Adrenal gland (tissue), 12 donors: ENCODE measurements around the gene PCDHA8. TPM values are rescaled to one million over a fixed set of nuclear protein-coding genes. Genes with fewer than 3 reads are reported as not detected.
"Not testable (repeated sequence)": the region's sequence is repeated elsewhere in the genome, so short reads cannot be mapped to it uniquely, and the experiment has no call there.

Experiments
- DNase-seq, 7 donors: peaks; one replicate each; pipeline ENCODE4 v3.0.0-alpha.2; 2019 to 2020
- H3K27ac ChIP-seq, 5 donors: fragments of 200-600 bp; sonication (generic) in 4 of 5; 1 replicate in 3 of 5; 2 replicates in 2 of 5; pipeline versions ENCODE4 v1.5.1 to v1.8.0; 2016 to 2020; ENCODE audit warnings: mild to moderate bottlenecking in 1 of 5
- H3K27me3 ChIP-seq: fragments of 200-600 bp; 2 replicates; pipeline ENCODE4 v1.8.0; 2021
- H3K36me3 ChIP-seq, 2 donors: fragments of 200-600 bp; replicated peaks in 1 of 2; 1 replicate in 1 of 2; 2 replicates in 1 of 2; pipeline versions ENCODE4 v1.5.1 to v1.8.0; 2018 to 2022
- H3K4me1 ChIP-seq, 2 donors: fragments of 200-600 bp; replicated peaks in 1 of 2; 1 replicate in 1 of 2; 2 replicates in 1 of 2; pipeline versions ENCODE4 v1.5.1 to v1.8.0; 2018 to 2021
- H3K4me3 ChIP-seq, 4 donors: fragments of 200-600 bp; sonication (generic) in 3 of 4; one replicate each; pipeline ENCODE4 v1.5.1; 2016 to 2018
- H3K9me3 ChIP-seq, 3 donors: fragments of 200-600 bp; sonication (generic) in 1 of 3; replicated peaks in 1 of 3; 1 replicate in 2 of 3; 2 replicates in 1 of 3; pipeline versions ENCODE4 v1.5.1 to v1.8.0; 2016 to 2021
- POLR2A ChIP-seq, 2 donors: fragments of 450-650 bp; IDR thresholded peaks; one replicate each; pipeline ENCODE4 v1.6.1; 2017; ENCODE audit warnings: antibody characterized with exemption in 2 of 2, mild to moderate bottlenecking in 2 of 2, moderate library complexity in 1 of 2
- WGBS, 4 donors: extraction: QIAGEN DNeasy Blood & Tissue Kit in 2 of 4; methylation state at CpG; one replicate each; pipeline versions ENCODE4 v1.1.5 to v1.1.7; 2013 to 2017; 5-methylcytosine and 5-hydroxymethylcytosine counted together
- intact Hi-C, 2 donors: fragments of 100-400 bp; cut with DNase I; formaldehyde crosslinking; loops; one replicate each; pipeline versions ENCODE4 v1.14.1 to v1.15.0; 2022 to 2023
- polyA plus RNA-seq, 3 donors: library from polyadenylated mRNA; stranded (reverse); fragments of 200-250 nt in 2 of 3; fragments of 350-450 nt in 1 of 3; fragmentation: Illumina TruSeq in 1 of 3; extraction: RNeasy Lipid Tissue Mini Kit (QIAGEN cat#74804) in 1 of 3; gene quantifications; one replicate each; pipeline ENCODE4 v1.2.3, GENCODE V29; 2013 to 2014
- total RNA-seq, 9 donors: library from RNA; depleted of rRNA in 4 of 9; stranded (reverse); fragments of >200 nt in 4 of 9; fragments of 120-200 nt in 1 of 9; fragmentation: NEBNext Ultra II Directional in 1 of 9; extraction: Animal tissue kit (Norgen Biotek cat#: 25700) in 1 of 9; gene quantifications; one replicate each; pipeline versions ENCODE4 v1.1.0 to v1.2.4, GENCODE V29; 2013 to 2023
- TF ChIP-seq, protein P1 (sequence below), 6 experiments: fragments of 450-650 bp in 4 of 6; fragments of 200-600 bp in 2 of 6; sonication (generic) in 1 of 6; IDR thresholded peaks; 1 replicate in 5 of 6; 2 replicates in 1 of 6; pipeline versions ENCODE4 v1.5.1 to v1.8.0; 2016 to 2021; ENCODE audit warnings: antibody characterized with exemption in 6 of 6, mild to moderate bottlenecking in 2 of 6, moderate library complexity in 1 of 6
- donor health status: healthy with polysubstance abuse.
- donor health status: Bipolar disorder and iron deficiency.
- donor health status: DM: yes; HTN: yes; CAD: no.
- donor health status: DM: no; HTN: no; CAD: no.
- donor health status: DM: no; HTN: no; CAD: no.
- donor health status: DM: yes; HTN: yes; CAD: no.

Gene PCDHA8
- total and polyA plus RNA-seq, 12 donors = 0.03 to 0.18 (median 0.15) TPM; not detected in 6

- no peak within 1 kb of the TSS for H3K27ac ChIP-seq
- TF ChIP-seq, protein P1, sequence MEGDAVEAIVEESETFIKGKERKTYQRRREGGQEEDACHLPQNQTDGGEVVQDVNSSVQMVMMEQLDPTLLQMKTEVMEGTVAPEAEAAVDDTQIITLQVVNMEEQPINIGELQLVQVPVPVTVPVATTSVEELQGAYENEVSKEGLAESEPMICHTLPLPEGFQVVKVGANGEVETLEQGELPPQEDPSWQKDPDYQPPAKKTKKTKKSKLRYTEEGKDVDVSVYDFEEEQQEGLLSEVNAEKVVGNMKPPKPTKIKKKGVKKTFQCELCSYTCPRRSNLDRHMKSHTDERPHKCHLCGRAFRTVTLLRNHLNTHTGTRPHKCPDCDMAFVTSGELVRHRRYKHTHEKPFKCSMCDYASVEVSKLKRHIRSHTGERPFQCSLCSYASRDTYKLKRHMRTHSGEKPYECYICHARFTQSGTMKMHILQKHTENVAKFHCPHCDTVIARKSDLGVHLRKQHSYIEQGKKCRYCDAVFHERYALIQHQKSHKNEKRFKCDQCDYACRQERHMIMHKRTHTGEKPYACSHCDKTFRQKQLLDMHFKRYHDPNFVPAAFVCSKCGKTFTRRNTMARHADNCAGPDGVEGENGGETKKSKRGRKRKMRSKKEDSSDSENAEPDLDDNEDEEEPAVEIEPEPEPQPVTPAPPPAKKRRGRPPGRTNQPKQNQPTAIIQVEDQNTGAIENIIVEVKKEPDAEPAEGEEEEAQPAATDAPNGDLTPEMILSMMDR (IDR thresholded peaks at IDR 0.05) = no peak
- H3K9me3 ChIP-seq = no peaks in the 10 kb centered on the region
- intact Hi-C loops = no loop called here
- 5 to 14% (median 8%) methylated on average over 8 of the region's 8 CpGs for WGBS, 4 donors
- peaks cover 21% of the 10 kb centered on the region for H3K27me3 ChIP-seq
- H3K4me3 ChIP-seq = no peak within 1 kb of the TSS
- no peaks in the 10 kb centered on the region for H3K36me3 ChIP-seq
- DNase-seq = no peak
- H3K4me1 ChIP-seq = no peaks in the 10 kb centered on the region
Measured at GRCh38 chr5:140833993-140834392, 7.0 kb upstream of the PCDHA8 start, which contains the start of gene PCDHA7. PCDHA7 (plus strand) TSS chr5:140834269; CDS start chr5:140834384, 115 bp downstream.

- H3K4me1 ChIP-seq, H3K36me3 ChIP-seq, intact Hi-C loops, H3K9me3 ChIP-seq, DNase-seq, H3K27ac ChIP-seq, H3K4me3 ChIP-seq: not testable (repeated sequence)
- WGBS, 4 donors = 16 to 20% (median 18%) methylated on average over 19 to 26 of the region's 38 CpGs
- peaks cover 21% of the 10 kb centered on the region for H3K27me3 ChIP-seq
Measured at GRCh38 chr5:140834439-140835008, 6.5 kb upstream of the PCDHA8 start.

- peaks cover 21% of the 10 kb centered on the region for H3K27me3 ChIP-seq
- no peaks in the 10 kb centered on the region for H3K36me3 ChIP-seq
- no peak overlapping the region for H3K4me3 ChIP-seq
- WGBS, 4 donors = 32 to 49% (median 38%) methylated on average over 24 to 103 of the region's 103 CpGs
- intact Hi-C loops = no loop called here
- no peaks in the 10 kb centered on the region for H3K9me3 ChIP-seq
- H3K27ac ChIP-seq = no peak overlapping the region
- TF ChIP-seq, protein P1 (IDR thresholded peaks at IDR 0.05) = no peak
- no peak for TF ChIP-seq POLR2A (IDR thresholded peaks at IDR 0.05)
- DNase-seq = no peak
- no peaks in the 10 kb centered on the region for H3K4me1 ChIP-seq
Measured at GRCh38 chr5:140835622-140836510, 5.1 kb upstream of the PCDHA8 start.

GRCh38 chr5:140842798-140843733 is 2.1 kb downstream of the PCDHA8 start:
- Histone ChIP-seq H3K9me3 (peaks cover 0 to 16% (median 0%) of the 10 kb centered on the region in 3 donors), H3K4me1 (no peaks in the 10 kb centered on the region), H3K36me3 (no peaks in the 10 kb centered on the region), H3K4me3 (no peak overlapping the region), H3K27me3 (peaks cover under 1% of the 10 kb centered on the region), H3K27ac (no peak overlapping the region)
- TF ChIP-seq, protein P1 (IDR thresholded peaks at IDR 0.05) = no peak
- TF ChIP-seq POLR2A (IDR thresholded peaks at IDR 0.05) = no peak
- WGBS, 4 donors = 35 to 49% (median 38%) methylated on average over 7 to 87 of the region's 87 CpGs; no CpG with 5 or more reads in 1 of the 4 donors
- no peak for DNase-seq
- intact Hi-C loops = no loop called here

- H3K4me3 ChIP-seq, H3K27ac ChIP-seq, H3K27me3 ChIP-seq, DNase-seq, H3K36me3 ChIP-seq, H3K4me1 ChIP-seq, intact Hi-C loops: not testable (repeated sequence)
- 12 to 27% (median 15%) methylated on average over 15 to 46 of the region's 48 CpGs; no CpG with 5 or more reads in 1 of the 4 donors for WGBS, 4 donors
- H3K9me3 ChIP-seq = peaks cover 0 to 16% (median 0%) of the 10 kb centered on the region in 3 donors
Measured at GRCh38 chr5:140848139-140849102, 7.4 kb downstream of the PCDHA8 start, which contains the start of gene PCDHA9. PCDHA9 (plus strand) TSS chr5:140848382; CDS start chr5:140848496, 114 bp downstream.

GRCh38 chr5:140849831-140850634 is 9.0 kb downstream of the PCDHA8 start:
- WGBS, 4 donors = 34 to 55% (median 41%) methylated on average over 44 to 101 of the region's 101 CpGs; no CpG with 5 or more reads in 1 of the 4 donors
- H3K27ac ChIP-seq, H3K27me3 ChIP-seq, DNase-seq, intact Hi-C loops, H3K4me1 ChIP-seq, H3K36me3 ChIP-seq, H3K9me3 ChIP-seq, H3K4me3 ChIP-seq: not testable (repeated sequence)
